Naive thymus-derived CD8-positive, alpha-beta T cell (primary cell): ENCODE results near the gene TP53BP2. TPM values are rescaled to one million over a fixed set of nuclear protein-coding genes. Genes with fewer than 3 reads are reported as not detected.
A peak's percentile ranks its signal among the peaks of the same experiment; 100 is the strongest.
"Not testable (repeated sequence)": the region's sequence is repeated elsewhere in the genome, so short reads cannot be mapped to it uniquely, and the experiment has no call there.

Experiments used
- ATAC-seq, 2 donors: fragments of 150-1000 bp; cut with Tn5 transposase in 1 of 2; sonication (Bioruptor Pico), chemical (Tn5 transposase) in 1 of 2; 1 replicate in 1 of 2; 2 replicates in 1 of 2; pipeline ENCODE4 v1.10.0; 2021; ENCODE audit warnings: mild to moderate bottlenecking in 2 of 2, moderate library complexity in 2 of 2
- POLR2A ChIA-PET: fragments of 350-600 bp; sonication (Branson Sonifier 250); formaldehyde crosslinking; loops from one replicate; lab custom pipeline; 2021; ENCODE audit warnings: antibody characterized with exemption; lab: Charles Lee
- DNase-seq, 10 donors: peaks; one replicate each; pipeline versions ENCODE4 v3.0.0 to v3.0.0-alpha.2; 2020 to 2022
- H3K27ac Mint-ChIP-seq, 10 donors: one replicate each; pipeline ENCODE4 v1.8.0; 2020 to 2022; ENCODE audit warnings: mild to moderate bottlenecking in 10 of 10, mixed read lengths in 10 of 10, moderate library complexity in 4 of 10, inconsistent platforms in 1 of 10
- H3K27me3 Mint-ChIP-seq, 5 donors: one replicate each; pipeline ENCODE4 v1.8.0; 2021 to 2022; ENCODE audit warnings: mixed read lengths in 5 of 5
- H3K36me3 Mint-ChIP-seq, 3 donors: one replicate each; pipeline ENCODE4 v1.8.0; 2020 to 2022; ENCODE audit warnings: mixed read lengths in 3 of 3, mild to moderate bottlenecking in 2 of 3, inconsistent platforms in 1 of 3
- H3K4me1 Mint-ChIP-seq, 4 donors: one replicate each; pipeline ENCODE4 v1.8.0; 2021 to 2022; ENCODE audit warnings: mixed read lengths in 4 of 4
- H3K4me3 Mint-ChIP-seq, 10 donors: one replicate each; pipeline ENCODE4 v1.8.0; 2020 to 2022; ENCODE audit warnings: mild to moderate bottlenecking in 10 of 10, mixed read lengths in 10 of 10, moderate library complexity in 6 of 10, inconsistent platforms in 1 of 10
- H3K9me3 Mint-ChIP-seq, 9 donors: one replicate each; pipeline ENCODE4 v1.8.0; 2020 to 2022; ENCODE audit warnings: mixed read lengths in 9 of 9, mild to moderate bottlenecking in 3 of 9, inconsistent platforms in 1 of 9, moderate library complexity in 1 of 9
- polyA plus RNA-seq, 3 donors: library from polyadenylated mRNA; unstranded; fragments of 300-500 nt; fragmentation: Illumina TruSeq; gene quantifications; one replicate each; pipeline ENCODE4 v1.2.3, GENCODE V29; 2021
- total RNA-seq, 8 experiments: library from RNA in 2 of 8; stranded (reverse) in 2 of 8; gene quantifications; one replicate each; pipeline ENCODE4 v1.2.3 and lab custom pipeline; 2021 to 2026

The TP53BP2 gene
- total and polyA plus RNA-seq, 5 experiments from 2014 or later: 7.4 to 46.2 (median 10.8) TPM

DNA sequence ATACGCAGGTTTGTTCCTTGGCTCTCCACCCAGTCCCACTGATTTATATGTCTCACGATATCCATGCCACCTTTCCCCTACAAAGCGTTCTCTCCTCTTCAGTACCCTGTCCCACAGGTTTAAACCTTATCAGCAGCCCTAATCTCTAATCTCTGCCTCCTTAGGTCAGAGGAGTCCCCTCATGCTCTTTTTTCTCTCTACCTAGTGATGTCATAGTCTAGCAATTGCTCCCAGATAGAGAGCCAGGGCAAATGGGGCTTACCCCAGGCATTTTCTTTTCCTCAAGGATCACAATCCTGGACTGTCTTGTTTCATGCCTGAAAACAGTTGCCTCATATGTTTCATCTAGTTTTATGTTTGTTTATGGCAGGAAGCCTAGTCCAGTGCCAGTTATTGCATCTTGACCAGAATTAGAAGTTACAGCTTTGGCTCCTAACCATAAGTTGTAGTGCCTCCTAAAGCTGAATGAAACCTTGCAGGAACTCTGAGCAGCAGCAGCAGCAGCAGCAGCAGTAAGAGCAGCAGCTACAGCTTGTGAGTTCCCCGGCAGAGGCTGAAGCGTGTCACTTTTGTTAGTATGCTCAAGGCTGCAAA lies 26.7 kb upstream of the TP53BP2 start:
- Mint-ChIP-seq H3K4me3 (no peak overlapping the region), H3K4me1 (no peaks in the 10 kb centered on the region), H3K27ac (peak overlapping the region in 1 of 10 donors; percentile 41), H3K36me3 (peaks cover 0 to 2% (median 0%) of the 10 kb centered on the region in 3 donors), H3K27me3 (peaks cover 3 to 23% (median 17%) of the 10 kb centered on the region in 5 donors), H3K9me3 (peaks cover 0 to 5% (median 0%) of the 10 kb centered on the region in 9 donors)
- DNase-seq (no peak), ATAC-seq (no peak)
- POLR2A ChIA-PET: no interaction called here

DNA sequence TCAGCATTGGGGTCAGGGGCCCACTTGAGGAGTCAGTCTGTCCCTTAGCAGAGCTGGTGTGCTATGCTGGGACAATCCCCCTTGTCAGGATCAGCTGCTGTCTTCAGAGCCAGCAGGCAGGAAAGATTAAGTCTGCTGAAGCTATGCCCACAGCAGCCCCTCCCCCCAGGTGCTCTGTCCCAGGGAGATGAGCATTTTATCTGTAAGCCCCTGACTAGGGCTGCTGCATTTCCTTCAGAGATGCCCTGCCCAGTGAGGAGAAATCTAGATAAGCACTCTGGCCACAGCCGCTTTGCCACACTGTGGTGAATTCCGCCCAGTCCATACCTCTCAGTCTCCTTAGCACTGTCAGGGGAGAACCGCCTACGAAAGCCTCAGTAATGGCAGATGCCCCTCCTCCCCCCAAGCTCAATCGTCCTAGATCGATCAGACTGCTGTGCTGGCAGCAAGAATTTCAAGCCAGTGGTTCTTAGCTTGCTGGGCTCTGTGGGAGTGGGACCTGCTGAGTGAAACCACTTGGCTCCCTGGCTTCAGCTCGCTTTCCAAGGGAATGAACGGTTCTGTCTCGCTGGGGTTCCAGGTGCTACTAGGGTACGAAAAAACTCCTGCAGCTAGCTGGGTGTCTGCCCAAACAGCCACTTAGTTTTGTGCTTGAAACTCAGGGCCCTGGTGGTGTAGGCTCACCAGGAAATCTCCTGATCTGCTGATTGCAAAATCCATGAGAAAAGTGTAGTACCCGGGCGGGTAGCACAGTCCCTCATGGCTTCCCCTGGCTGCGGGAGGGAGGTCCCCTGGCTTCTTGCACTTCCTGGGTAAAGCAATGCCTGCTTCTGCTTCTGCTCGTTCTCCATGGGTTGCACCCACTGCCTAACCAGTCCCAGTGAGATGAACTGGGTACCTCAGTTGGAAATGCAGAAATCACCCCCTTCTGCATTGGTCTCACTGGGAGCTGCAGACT lies 25.1 kb upstream of the TP53BP2 start:
- peak overlapping the region in 9 of 10 donors; percentile 13 to 76 (median 39) for H3K4me3 Mint-ChIP-seq
- H3K27ac Mint-ChIP-seq: peak overlapping the region in 1 of 10 donors; percentile 28
- H3K27me3 Mint-ChIP-seq: peaks cover 5 to 24% (median 18%) of the 10 kb centered on the region in 5 donors
- DNase-seq: no peak
- H3K4me1 Mint-ChIP-seq: no peaks in the 10 kb centered on the region
- peaks cover 0 to 5% (median 0%) of the 10 kb centered on the region in 9 donors for H3K9me3 Mint-ChIP-seq
- peaks cover 0 to 2% (median 0%) of the 10 kb centered on the region in 3 donors for H3K36me3 Mint-ChIP-seq
- peak in 1 of 2 donors; percentile 22 for ATAC-seq
- POLR2A ChIA-PET: interaction anchor here (0.7 kb wide), 1 partner anchor 12 kb away, joined by 3 read pairs; no protein-coding TSS in a partner anchor

DNA sequence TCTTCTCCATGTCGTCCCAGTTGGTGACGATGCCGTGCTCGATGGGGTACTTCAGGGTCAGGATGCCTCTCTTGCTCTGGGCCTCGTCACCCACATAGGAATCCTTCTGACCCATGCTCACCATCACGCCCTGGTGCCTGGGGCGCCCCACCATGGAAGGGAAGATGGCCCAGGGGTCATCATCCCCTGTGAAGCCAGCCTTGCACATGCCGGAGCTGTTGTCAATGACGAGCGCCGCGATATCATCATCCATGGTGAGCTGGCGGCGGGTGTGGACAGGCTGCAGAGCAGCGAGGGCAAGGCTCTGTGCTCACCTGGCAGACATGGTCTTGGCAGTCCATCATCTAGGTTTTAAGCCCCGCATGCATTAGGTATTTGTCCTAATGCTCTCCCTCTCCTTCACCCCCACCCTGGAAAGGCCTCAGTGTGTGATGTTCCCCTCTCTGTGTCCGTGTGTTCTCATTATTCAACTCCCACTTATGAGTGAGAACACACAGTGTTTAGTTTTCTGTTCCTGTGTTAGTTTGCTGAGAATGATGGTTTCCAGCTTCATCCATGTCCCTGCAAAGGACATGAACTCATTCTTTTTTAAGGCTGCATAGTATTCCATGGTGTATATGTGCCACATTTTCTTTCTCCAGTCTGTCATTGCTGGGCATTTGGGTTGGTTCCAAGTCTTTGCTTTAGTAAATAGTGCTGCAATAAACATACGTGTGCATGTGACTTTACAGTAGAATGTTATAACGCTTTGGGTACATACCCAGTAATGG lies 19.0 kb upstream of the TP53BP2 start:
- H3K9me3 Mint-ChIP-seq, ATAC-seq, H3K4me1 Mint-ChIP-seq, POLR2A ChIA-PET, DNase-seq, H3K4me3 Mint-ChIP-seq, H3K27ac Mint-ChIP-seq, H3K36me3 Mint-ChIP-seq: not testable (repeated sequence)
- H3K27me3 Mint-ChIP-seq: peaks cover 0 to 10% (median 3%) of the 10 kb centered on the region in 5 donors

DNA sequence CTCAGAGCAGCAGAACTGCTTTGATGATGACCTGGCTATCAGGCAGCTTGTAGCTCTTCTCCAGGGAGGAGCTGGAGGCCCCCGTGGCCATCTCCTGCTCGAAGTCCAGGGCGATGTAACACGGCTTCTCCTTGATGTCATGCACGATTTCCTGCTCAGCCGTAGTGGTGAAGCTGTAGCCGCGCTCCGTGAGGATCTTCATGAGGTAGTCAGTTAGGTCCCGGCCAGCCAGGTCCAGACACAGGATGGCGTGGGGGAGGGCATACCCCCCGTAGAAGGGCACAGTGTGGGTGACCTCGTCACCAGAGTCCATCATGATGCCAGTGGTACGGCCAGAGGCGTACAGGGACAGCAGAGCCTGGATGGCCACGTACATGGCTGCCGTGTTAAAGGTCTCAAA lies 18.3 kb upstream of the TP53BP2 start:
- no peak overlapping the region for H3K4me3 Mint-ChIP-seq
- H3K9me3 Mint-ChIP-seq: no peaks in the 10 kb centered on the region
- no peak overlapping the region for H3K27ac Mint-ChIP-seq
- H3K4me1 Mint-ChIP-seq: no peaks in the 10 kb centered on the region
- no peak for DNase-seq
- H3K27me3 Mint-ChIP-seq: peaks cover 0 to 10% (median 3%) of the 10 kb centered on the region in 5 donors
- no peaks in the 10 kb centered on the region for H3K36me3 Mint-ChIP-seq
- POLR2A ChIA-PET: no interaction called here
- no peak for ATAC-seq

DNA sequence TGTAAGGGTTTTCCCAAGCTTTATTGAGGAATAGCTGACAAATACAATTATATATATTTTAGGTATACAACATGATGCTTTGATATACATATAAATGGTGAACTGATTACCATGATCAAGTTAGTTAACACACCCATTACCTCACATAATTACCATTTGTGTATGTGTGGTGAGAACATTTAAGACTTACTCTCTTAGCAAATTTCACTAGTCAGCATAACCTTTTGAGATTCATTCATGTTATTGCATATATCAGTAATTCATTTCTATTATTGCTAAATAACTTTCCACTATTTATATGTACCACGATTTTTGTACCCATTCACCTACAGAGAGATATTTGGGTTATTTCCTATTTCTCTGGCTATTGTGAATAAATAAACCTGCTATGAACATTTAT lies 16.2 kb upstream of the TP53BP2 start:
- H3K9me3 Mint-ChIP-seq: no peaks in the 10 kb centered on the region
- ATAC-seq (no peak), DNase-seq (no peak)
- H3K36me3 Mint-ChIP-seq: no peaks in the 10 kb centered on the region
- H3K27ac Mint-ChIP-seq: no peak overlapping the region
- no peak overlapping the region for H3K4me3 Mint-ChIP-seq
- no peaks in the 10 kb centered on the region for H3K4me1 Mint-ChIP-seq
- peaks cover 0 to 4% (median 1%) of the 10 kb centered on the region in 5 donors for H3K27me3 Mint-ChIP-seq
- POLR2A ChIA-PET: no interaction called here

DNA sequence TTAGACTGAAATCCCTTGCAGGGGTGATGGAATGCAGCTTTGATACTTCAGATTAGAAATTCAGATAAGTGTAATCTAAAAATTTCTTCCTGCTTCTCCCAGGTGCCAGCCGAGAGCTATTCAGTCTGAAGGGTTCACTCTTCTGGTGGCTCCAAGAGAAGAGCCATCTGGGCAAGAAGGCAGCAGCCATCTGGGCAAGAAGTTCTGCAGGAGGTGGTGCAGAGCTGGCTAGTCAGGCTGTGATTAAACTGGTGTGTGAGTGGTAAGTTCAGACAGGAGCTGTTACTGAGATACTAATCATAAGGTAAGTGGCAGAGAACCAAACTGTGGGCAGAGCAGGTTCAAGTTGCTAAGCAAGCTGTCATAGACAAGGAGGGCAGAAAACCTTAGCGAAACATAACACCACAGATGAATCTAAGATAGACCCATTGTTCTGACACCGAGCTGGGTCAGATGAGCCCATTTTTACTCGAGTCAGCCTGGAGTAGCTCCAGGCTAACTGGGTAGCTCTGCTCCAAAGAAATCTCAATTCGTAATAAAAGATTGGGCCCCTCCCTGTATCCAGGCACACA lies 14.4 kb upstream of the TP53BP2 start:
- DNase-seq (no peak), ATAC-seq (no peak)
- POLR2A ChIA-PET: interaction anchor here (1.4 kb wide), 1 partner anchor 14 kb away, joined by 3 read pairs; the partner anchor contains the start of gene TP53BP2
- no peaks in the 10 kb centered on the region for H3K9me3 Mint-ChIP-seq
- no peaks in the 10 kb centered on the region for H3K4me1 Mint-ChIP-seq
- H3K36me3 Mint-ChIP-seq: no peaks in the 10 kb centered on the region
- H3K27ac Mint-ChIP-seq: peak overlapping the region in 1 of 10 donors; percentile 15
- peaks cover 0 to 9% (median 0%) of the 10 kb centered on the region in 5 donors for H3K27me3 Mint-ChIP-seq
- H3K4me3 Mint-ChIP-seq: no peak overlapping the region

DNA sequence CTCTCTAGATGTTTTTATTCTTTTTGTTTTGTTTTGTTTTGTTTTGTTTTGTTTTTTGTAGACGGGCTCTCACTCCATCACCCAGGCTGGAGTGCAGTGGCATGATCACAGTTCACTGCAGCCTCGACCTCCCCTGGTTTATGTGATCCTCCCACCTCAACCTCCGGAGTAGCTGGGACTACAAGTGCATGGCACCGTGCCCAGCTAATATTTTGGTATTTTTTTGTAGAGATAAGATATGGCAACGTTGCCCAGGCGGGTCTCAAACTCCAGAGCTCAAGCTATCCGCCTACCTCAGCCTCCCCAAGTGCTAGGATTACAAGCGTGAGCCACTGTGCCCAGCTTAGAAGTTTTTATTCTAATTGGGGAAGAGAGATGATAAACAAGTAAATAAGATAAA lies 13.3 kb upstream of the TP53BP2 start:
- ATAC-seq: no peak

DNA sequence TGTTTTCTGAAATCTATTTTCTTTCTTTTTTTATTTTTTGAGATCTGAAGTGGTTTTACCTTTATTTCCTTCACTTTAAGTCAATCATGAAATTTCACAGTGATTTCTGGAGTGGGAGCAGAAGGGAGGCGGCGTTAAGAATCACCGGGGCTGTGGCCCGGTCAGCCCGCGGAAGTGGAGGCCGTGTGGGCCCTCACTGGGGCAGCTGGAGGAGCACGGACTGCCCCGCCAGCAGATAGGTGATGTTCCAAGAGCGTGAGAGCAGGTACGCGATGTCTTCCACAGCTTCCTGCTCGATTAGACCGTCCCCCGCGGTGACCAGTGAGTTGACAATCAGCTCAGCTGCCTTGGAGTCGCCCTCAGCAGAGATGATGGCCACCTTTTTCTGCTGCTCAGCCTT lies 10.6 kb upstream of the TP53BP2 start:
- Mint-ChIP-seq H3K27ac (no peak overlapping the region), H3K9me3 (no peaks in the 10 kb centered on the region), H3K27me3 (peaks cover 2 to 17% (median 11%) of the 10 kb centered on the region in 5 donors), H3K4me1 (no peaks in the 10 kb centered on the region), H3K4me3 (no peak overlapping the region), H3K36me3 (no peaks in the 10 kb centered on the region)
- POLR2A ChIA-PET: no interaction called here
- no peak for ATAC-seq
- no peak for DNase-seq

More for the DNA sequence above, 13.3 kb upstream of the TP53BP2 start:
- Mint-ChIP-seq H3K4me1 (no peaks in the 10 kb centered on the region), H3K36me3 (no peaks in the 10 kb centered on the region), H3K27me3 (peaks cover 0 to 9% (median 0%) of the 10 kb centered on the region in 5 donors), H3K9me3 (no peaks in the 10 kb centered on the region), H3K27ac (no peak overlapping the region), H3K4me3 (no peak overlapping the region)
- POLR2A ChIA-PET: interaction anchor here (1.1 to 1.4 kb wide), 2 partner anchors 12 to 13 kb away, joined by 3 read pairs; partner anchors contain the start of gene TP53BP2
- DNase-seq: no peak

DNA sequence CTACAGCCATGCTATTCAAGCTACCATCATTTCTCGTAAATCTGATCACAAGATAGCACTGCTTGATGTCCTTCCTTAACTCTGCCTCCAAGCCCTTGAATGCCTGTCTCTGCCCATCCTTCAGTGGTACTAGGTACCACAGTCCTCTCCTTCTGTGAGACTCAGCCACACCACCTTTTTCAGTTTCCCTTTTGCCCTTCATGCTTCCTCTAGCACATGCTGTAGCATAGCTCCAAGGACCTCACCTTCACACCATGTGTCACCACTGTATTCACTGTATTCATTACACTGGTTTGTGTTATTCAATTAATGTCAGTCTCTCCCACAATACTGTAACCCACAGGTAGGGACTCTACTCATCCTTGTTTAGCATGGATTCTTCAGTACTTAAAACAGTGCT lies 8.0 kb upstream of the TP53BP2 start:
- DNase-seq: no peak
- Mint-ChIP-seq H3K27ac (peak overlapping the region in 1 of 10 donors; percentile 53), H3K9me3 (no peaks in the 10 kb centered on the region), H3K27me3 (peaks cover 2 to 19% (median 13%) of the 10 kb centered on the region in 5 donors), H3K4me3 (no peak overlapping the region), H3K4me1 (no peaks in the 10 kb centered on the region), H3K36me3 (no peaks in the 10 kb centered on the region)
- no peak for ATAC-seq
- POLR2A ChIA-PET: no interaction called here

DNA sequence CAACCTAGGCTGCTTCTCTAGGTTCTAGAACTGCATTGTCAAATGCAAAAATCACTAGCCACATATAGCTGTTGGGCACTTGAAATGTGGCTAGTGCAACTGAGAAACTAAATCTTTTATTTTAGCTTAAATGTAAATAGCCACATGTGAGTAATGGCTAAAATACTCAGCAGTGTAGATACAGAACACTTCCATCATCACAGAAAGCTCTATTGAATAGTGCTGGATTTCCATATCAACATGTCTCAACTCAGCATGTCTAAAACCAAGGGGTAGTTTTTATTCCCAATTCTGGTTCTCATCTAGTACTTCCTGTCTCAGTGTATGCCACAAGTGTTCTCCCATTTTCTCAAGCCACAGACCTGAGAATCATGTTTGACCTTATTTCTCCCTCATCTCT lies 7.5 kb upstream of the TP53BP2 start:
- H3K27me3 Mint-ChIP-seq: peaks cover 2 to 19% (median 13%) of the 10 kb centered on the region in 5 donors
- DNase-seq (no peak), ATAC-seq (no peak)
- POLR2A ChIA-PET: no interaction called here
- no peak overlapping the region for H3K27ac Mint-ChIP-seq
- H3K9me3 Mint-ChIP-seq: no peaks in the 10 kb centered on the region
- H3K4me1 Mint-ChIP-seq: no peaks in the 10 kb centered on the region
- H3K4me3 Mint-ChIP-seq: no peak overlapping the region
- no peaks in the 10 kb centered on the region for H3K36me3 Mint-ChIP-seq

DNA sequence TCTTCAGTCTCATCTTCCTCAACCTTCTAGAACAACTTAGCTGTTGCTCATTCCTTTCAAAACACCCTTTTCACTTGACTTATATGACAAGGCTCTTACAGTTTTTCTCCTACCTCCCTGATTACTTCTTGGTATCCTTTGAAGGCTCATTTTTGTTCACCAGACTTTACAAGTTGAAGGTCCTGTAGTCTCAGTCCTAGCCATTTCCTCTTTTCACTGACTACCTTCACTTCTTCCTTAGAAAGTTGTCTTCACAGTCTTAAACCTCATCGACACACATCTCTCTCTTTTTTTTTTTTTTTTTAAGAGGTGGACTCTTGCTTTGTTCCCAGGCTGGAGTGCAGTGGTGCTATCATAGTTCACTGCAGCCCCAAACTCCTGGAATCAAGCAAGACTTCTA lies 6.6 kb upstream of the TP53BP2 start:
- H3K27me3 Mint-ChIP-seq: peaks cover 2 to 19% (median 13%) of the 10 kb centered on the region in 5 donors
- H3K4me1 Mint-ChIP-seq: peaks cover 0 to 7% (median 3%) of the 10 kb centered on the region in 4 donors
- H3K36me3 Mint-ChIP-seq: no peaks in the 10 kb centered on the region
- H3K4me3 Mint-ChIP-seq: no peak overlapping the region
- ATAC-seq (no peak), DNase-seq (no peak)
- H3K9me3 Mint-ChIP-seq: no peaks in the 10 kb centered on the region
- H3K27ac Mint-ChIP-seq: no peak overlapping the region
- POLR2A ChIA-PET: interaction anchor here (0.6 kb wide), 1 partner anchor 783 kb away, joined by 5 read pairs; no protein-coding TSS in a partner anchor
